Pancreas (tissue), 10 donors: ENCODE results near the gene PRKCH. TPM values are rescaled to one million over a fixed set of nuclear protein-coding genes. Genes with fewer than 3 reads are reported as not detected.

Experiments
- ATAC-seq, 4 donors: fragments of 200-7000 bp; cut with Tn5 transposase; one replicate each; pipeline versions ENCODE4 v1.8.0 to v1.9.1; 2020; ENCODE audit warnings: mild to moderate bottlenecking in 4 of 4, moderate library complexity in 4 of 4
- DNase-seq, 6 donors: peaks; one replicate each; pipeline ENCODE4 v3.0.0-alpha.2; 2020
- FAIRE-seq: peaks from 2 replicates; lab custom pipeline; 2012; peaks lifted over from hg19 to GRCh38; lab: Jason Lieb, UNC
- H3K27ac ChIP-seq, 4 donors: fragments of 200-600 bp; sonication (generic); 1 replicate in 3 of 4; 2 replicates in 1 of 4; pipeline versions ENCODE4 v1.5.0 to v1.8.0; 2020
- H3K27me3 ChIP-seq, 4 donors: fragments of 200-600 bp; one replicate each; pipeline ENCODE4 v1.8.0; 2021
- H3K36me3 ChIP-seq, 3 donors: fragments of 200-600 bp; sonication (generic) in 1 of 3; one replicate each; pipeline versions ENCODE4 v1.5.0 to v1.8.0; 2020 to 2021
- H3K4me1 ChIP-seq, 3 donors: fragments of 200-600 bp; one replicate each; pipeline ENCODE4 v1.8.0; 2021
- H3K4me3 ChIP-seq, 4 donors: fragments of 200-600 bp; sonication (generic) in 2 of 4; one replicate each; pipeline versions ENCODE4 v1.5.0 to v1.8.0; 2020 to 2021
- H3K9me3 ChIP-seq, 4 donors: fragments of 200-600 bp; one replicate each; pipeline ENCODE4 v1.8.0; 2021
- CTCF ChIP-seq, 4 donors: fragments of 200-600 bp; sonication (generic) in 3 of 4; IDR thresholded peaks; one replicate each; pipeline versions ENCODE4 v1.5.0 to v1.8.0; 2021; ENCODE audit warnings: antibody characterized with exemption in 4 of 4
- WGBS, 2 donors: extraction: QIAGEN DNeasy Blood & Tissue Kit; methylation state at CpG; one replicate each; pipeline ENCODE4 v1.1.7; 2013; 5-methylcytosine and 5-hydroxymethylcytosine counted together
- intact Hi-C, 3 donors: fragments of 100-400 bp; cut with DNase I; formaldehyde crosslinking; loops; one replicate each; pipeline versions ENCODE4 v1.11.1 to v1.14.2; 2022
- polyA plus RNA-seq, 2 donors: library from polyadenylated mRNA; stranded (reverse); fragments of 200-250 nt; gene quantifications; one replicate each; pipeline ENCODE4 v1.2.3, GENCODE V29; 2013
- total RNA-seq, 6 donors: library from RNA; stranded (reverse); fragmentation: NEBNext Ultra II Directional in 4 of 6; extraction: Animal tissue kit (Norgen Biotek cat#: 25700) in 4 of 6; gene quantifications; one replicate each; pipeline versions ENCODE4 v1.2.1 to v1.2.4, GENCODE V29; 2021 to 2023
- donor health status: healthy with polysubstance abuse.
- donor health status: DM: no; HTN: no; CAD: no; lungs with moderate emphysema.
- donor health status: DM: no; HTN: no; CAD: no.
- donor health status: control.
- donor health status: control.
- donor health status: Bipolar disorder and iron deficiency.
- donor health status: DM: yes; HTN: yes; CAD: no.
- donor health status: DM: no; HTN: no; CAD: no.
- donor health status: DM: no; HTN: no; CAD: no.
- donor health status: DM: yes; HTN: yes; CAD: no.

PRKCH gene
- total and polyA plus RNA-seq, 8 donors = 3.6 to 16.9 (median 8.9) TPM

DNA sequence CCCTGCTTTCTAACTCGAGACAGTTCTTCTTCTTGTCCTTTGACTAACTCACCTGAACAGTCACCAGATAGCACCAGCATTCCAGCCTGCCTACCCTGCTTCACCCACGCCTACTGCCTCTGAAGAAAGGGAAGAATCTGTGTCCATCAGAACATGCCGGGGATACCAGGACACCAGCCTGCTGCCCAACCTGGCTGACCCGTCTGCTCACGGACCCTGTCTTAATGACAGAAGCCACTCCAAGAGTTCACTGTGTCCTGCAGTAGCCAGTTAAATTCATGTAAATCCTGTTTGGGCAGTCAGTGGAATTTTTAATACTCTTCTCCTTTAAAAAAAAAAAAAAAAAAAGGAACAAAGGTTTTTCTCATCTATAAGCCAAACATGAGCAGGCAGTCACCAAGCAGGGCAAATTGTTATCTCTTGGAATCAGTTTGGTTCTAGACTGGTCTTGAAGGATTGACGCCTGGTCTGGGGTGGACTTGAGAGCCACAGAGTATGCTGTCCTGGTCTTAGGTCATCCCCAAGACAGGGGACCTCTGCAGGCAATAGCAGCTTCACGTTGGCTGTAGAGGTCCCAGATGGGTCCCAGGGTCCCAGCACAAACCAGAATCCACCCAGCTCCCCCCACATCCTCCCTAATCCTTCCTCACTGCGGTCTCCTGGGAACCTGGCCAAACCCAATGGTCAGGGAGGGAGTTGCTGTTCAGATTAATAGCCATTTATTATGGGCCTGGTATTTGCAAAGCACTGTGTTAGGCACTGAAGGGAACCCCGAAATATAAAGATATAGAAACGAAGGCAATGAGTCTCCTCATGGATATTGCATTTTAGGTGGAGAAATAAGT is 192.8 kb downstream of the PRKCH start:
- Histone ChIP-seq H3K27ac (peak overlapping the region in 2 of 4 donors; percentile 42 to 53), H3K27me3 (no peaks in the 10 kb centered on the region), H3K4me3 (no peak overlapping the region), H3K4me1 (peaks cover 23 to 71% (median 45%) of the 10 kb centered on the region in 3 donors), H3K9me3 (no peaks in the 10 kb centered on the region), H3K36me3 (no peaks in the 10 kb centered on the region)
- DNase-seq (no peak), ATAC-seq (peak in 2 of 4 donors; percentile 1 to 19), FAIRE-seq (no peak)
- TF ChIP-seq CTCF (IDR thresholded peaks at IDR 0.05) = no peak
- intact Hi-C loops = no loop called here
- WGBS, 2 donors = 40 to 43% methylated on average over 10 of the region's 10 CpGs

GRCh38 chr14:61514927-61515326 is 193.5 kb downstream of the PRKCH start:
- H3K4me3 ChIP-seq = no peak overlapping the region
- ATAC-seq (no peak), FAIRE-seq (no peak), DNase-seq (no peak)
- H3K9me3 ChIP-seq = no peaks in the 10 kb centered on the region
- TF ChIP-seq CTCF (IDR thresholded peaks at IDR 0.05) = no peak
- WGBS, 2 donors = 44 to 55% methylated on average over 1 of the region's 1 CpG
- intact Hi-C loops = no loop called here
- no peaks in the 10 kb centered on the region for H3K27me3 ChIP-seq
- H3K27ac ChIP-seq = peak overlapping the region in 1 of 4 donors; percentile 42
- H3K4me1 ChIP-seq = peaks cover 23 to 71% (median 45%) of the 10 kb centered on the region in 3 donors
- H3K36me3 ChIP-seq = no peaks in the 10 kb centered on the region

DNA sequence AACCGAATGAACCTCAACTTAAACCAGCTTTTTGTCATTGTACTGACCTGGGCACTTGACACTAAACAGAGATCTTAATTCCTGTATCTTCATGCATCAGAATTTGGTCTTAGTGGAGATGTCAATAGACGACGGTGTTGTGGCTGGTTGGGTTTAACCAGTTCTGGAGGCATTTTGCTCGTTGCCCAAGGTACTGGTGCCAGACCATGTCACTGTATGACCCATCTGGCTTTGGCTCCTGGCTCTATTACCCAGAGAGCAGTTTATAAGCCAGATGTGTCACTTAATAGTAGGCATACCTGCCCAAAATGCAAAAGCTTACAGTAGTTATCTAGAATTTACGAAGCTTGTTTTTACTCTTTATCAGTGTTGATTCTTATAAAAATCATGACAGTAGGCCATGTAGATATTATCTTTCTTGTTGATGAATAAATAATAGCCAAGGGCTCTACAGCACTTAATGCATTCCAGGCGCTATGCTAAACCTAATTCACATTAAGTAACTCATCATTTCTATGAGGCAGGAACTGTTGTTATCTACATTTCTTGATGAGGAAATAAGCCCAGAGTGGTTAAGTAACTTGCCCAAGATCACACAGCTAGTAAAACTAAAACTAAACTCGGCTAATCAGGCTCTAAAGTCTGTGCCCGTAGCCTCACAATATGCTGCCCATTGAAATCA is 194.2 kb downstream of the PRKCH start:
- 65 to 69% methylated on average over 8 of the region's 8 CpGs for WGBS, 2 donors

GRCh38 chr14:61516118-61516743 is 194.9 kb downstream of the PRKCH start:
- no peaks in the 10 kb centered on the region for H3K36me3 ChIP-seq
- H3K4me3 ChIP-seq = no peak overlapping the region
- WGBS, 2 donors = 20 to 42% methylated on average over 2 of the region's 2 CpGs
- intact Hi-C loops = no loop called here
- no peak for TF ChIP-seq CTCF (IDR thresholded peaks at IDR 0.05)
- peaks cover 20 to 69% (median 45%) of the 10 kb centered on the region in 3 donors for H3K4me1 ChIP-seq
- H3K27me3 ChIP-seq = no peaks in the 10 kb centered on the region
- DNase-seq (no peak), ATAC-seq (peak in 3 of 4 donors; percentile 7 to 24 (median 14)), FAIRE-seq (no peak)
- H3K9me3 ChIP-seq = no peaks in the 10 kb centered on the region
- peak overlapping the region in 2 of 4 donors; percentile 78 to 83 for H3K27ac ChIP-seq

More for the DNA sequence above, 194.2 kb downstream of the PRKCH start:
- Histone ChIP-seq H3K36me3 (no peaks in the 10 kb centered on the region), H3K27ac (peak overlapping the region in 2 of 4 donors; percentile 78 to 83), H3K9me3 (no peaks in the 10 kb centered on the region), H3K4me1 (peaks cover 23 to 71% (median 45%) of the 10 kb centered on the region in 3 donors), H3K27me3 (no peaks in the 10 kb centered on the region), H3K4me3 (no peak overlapping the region)
- no peak for TF ChIP-seq CTCF (IDR thresholded peaks at IDR 0.05)
- ATAC-seq (no peak), FAIRE-seq (no peak), DNase-seq (no peak)
- intact Hi-C loops = no loop called here
